ENCODE measurements around the gene ADAM20.
"Not testable (repeated sequence)": the region's sequence is repeated elsewhere in the genome, so short reads cannot be mapped to it uniquely, and the experiment has no call there.

The ADAM20 gene

GRCh38 chr14:70534904-70535303, at the start of gene ADAM20:
Gene ADAM20 (minus strand): TSS chr14:70535004. CDS start chr14:70524757, 10,247 bp downstream.
- DNase-seq (ENCODE audit: low read depth), result no peak

- no peak for DNase-seq (ENCODE audit: low read depth)
Measured at GRCh38 chr14:70576891-70577290, 42.1 kb upstream of the ADAM20 start.

GRCh38 chr14:70573050-70573449, 38.2 kb upstream of the ADAM20 start:
- no peak for DNase-seq (ENCODE audit: low read depth)

GRCh38 chr14:70571139-70571538, 36.3 kb upstream of the ADAM20 start:
- DNase-seq (ENCODE audit: low read depth), result no peak

GRCh38 chr14:70567791-70568190, 33.0 kb upstream of the ADAM20 start:
- DNase-seq (ENCODE audit: low read depth), result peak; percentile 62

- DNase-seq (ENCODE audit: low read depth), result no peak
Measured at GRCh38 chr14:70563869-70564268, 29.1 kb upstream of the ADAM20 start.

- no peak for DNase-seq (ENCODE audit: low read depth)
Measured at GRCh38 chr14:70563417-70563816, 28.6 kb upstream of the ADAM20 start.

- DNase-seq (ENCODE audit: low read depth), result no peak
Measured at GRCh38 chr14:70558356-70558755, 23.6 kb upstream of the ADAM20 start.

GRCh38 chr14:70555890-70556289, 21.1 kb upstream of the ADAM20 start:
- peak; percentile 8 for DNase-seq (ENCODE audit: low read depth)

GRCh38 chr14:70538087-70538486, 3.3 kb upstream of the ADAM20 start:
- DNase-seq (ENCODE audit: low read depth), result no peak

GRCh38 chr14:70536830-70537229, 2.0 kb upstream of the ADAM20 start:
- DNase-seq (ENCODE audit: low read depth), result no peak

GRCh38 chr14:70530417-70530816, 4.4 kb downstream of the ADAM20 start:
- DNase-seq (ENCODE audit: low read depth), result peak; percentile 23

- DNase-seq (ENCODE audit: low read depth), result no peak
Measured at GRCh38 chr14:70527501-70528105, 7.2 kb downstream of the ADAM20 start.

GRCh38 chr14:70525691-70526090, 9.1 kb downstream of the ADAM20 start:
- DNase-seq (ENCODE audit: low read depth), result no peak

- DNase-seq (ENCODE audit: low read depth), result peak; percentile 71
Measured at GRCh38 chr14:70515811-70516210, 19.0 kb downstream of the ADAM20 start.

- peak; percentile 11 for DNase-seq (ENCODE audit: low read depth)
Measured at GRCh38 chr14:70514168-70515069, 20.4 kb downstream of the ADAM20 start.

GRCh38 chr14:70498191-70498590, 36.6 kb downstream of the ADAM20 start:
- DNase-seq (ENCODE audit: low read depth), result no peak

GRCh38 chr14:70489579-70490200, 45.1 kb downstream of the ADAM20 start:
- no peak for DNase-seq (ENCODE audit: low read depth)

- not testable (repeated sequence) for DNase-seq (ENCODE audit: low read depth)
Measured at GRCh38 chr14:70477356-70478105, 57.3 kb downstream of the ADAM20 start.

- DNase-seq (ENCODE audit: low read depth), result not testable (repeated sequence)
Measured at GRCh38 chr14:70475459-70475858, 59.3 kb downstream of the ADAM20 start.

GRCh38 chr14:70473825-70474224, 61.0 kb downstream of the ADAM20 start:
- DNase-seq (ENCODE audit: low read depth), result no peak
